Endothelial cell of umbilical vein (primary cell): ENCODE measurements around the gene DVL1. TPM values are rescaled to one million over a fixed set of nuclear protein-coding genes. Genes with fewer than 3 reads are reported as not detected.
A peak's percentile ranks its signal among the peaks of the same experiment; 100 is the strongest.

Experiments
- BruUV-seq: library from RNA; stranded (reverse); fragments of 400-500 nt; replicated peaks from 2 replicates; lab custom pipeline; 2021; lab: Mats Ljungman, UMichigan
- CTCF ChIA-PET: fragments of 300-600, 350-600 bp; sonication (Branson Sonifier 250); formaldehyde crosslinking; loops from one replicate; lab custom pipeline; 2021; ENCODE audit warnings: antibody characterized with exemption, inconsistent platforms; lab: Charles Lee
- POLR2A ChIA-PET: fragments of 300-600, 350-600 bp; sonication (Branson Sonifier 250); formaldehyde crosslinking; loops from one replicate; lab custom pipeline; 2021; ENCODE audit warnings: antibody characterized with exemption, inconsistent platforms; lab: Charles Lee
- DNase-seq: peaks from one replicate; pipeline ENCODE4 v3.0.0-alpha.2; 2011; ENCODE audit warnings: low read depth, low spot score
- FAIRE-seq: peaks from 2 replicates; lab custom pipeline; 2011; peaks lifted over from hg19 to GRCh38; lab: Jason Lieb, UNC
- H2AFZ ChIP-seq: 2 replicates; pipeline ENCODE4 v1.6.0; 2012; ENCODE audit warnings: low read depth, low read length, control low read depth, inconsistent platforms
- H3K27ac ChIP-seq: 2 replicates; pipeline ENCODE4 v1.5.1; 2011; ENCODE audit warnings: low read depth, mild to moderate bottlenecking, control low read depth, low read length, moderate library complexity; ENCODE audit not compliant: insufficient read depth
- H3K27me3 ChIP-seq, 2 experiments: 2 replicates each; pipeline versions ENCODE4 v1.6.0 to v1.6.1; 2011; ENCODE audit warnings: low read length in 2 of 2, mixed read lengths in 1 of 2; ENCODE audit not compliant: control insufficient read depth in 2 of 2, insufficient read depth in 2 of 2
- H3K36me3 ChIP-seq, 2 experiments: 2 replicates in 1 of 2; 3 replicates in 1 of 2; pipeline ENCODE4 v1.5.1; 2011; ENCODE audit warnings: low read length in 2 of 2, mild to moderate bottlenecking in 1 of 2, moderate library complexity in 1 of 2; ENCODE audit not compliant: control insufficient read depth in 2 of 2, insufficient read depth in 2 of 2; ENCODE audit errors: extremely low read depth in 1 of 2
- H3K4me1 ChIP-seq: 3 replicates; pipeline ENCODE4 v1.5.1; 2011; ENCODE audit warnings: mild to moderate bottlenecking, low read length; ENCODE audit not compliant: control insufficient read depth, insufficient read depth; ENCODE audit errors: extremely low read depth
- H3K4me2 ChIP-seq: 2 replicates; pipeline ENCODE4 v1.6.1; 2011; ENCODE audit warnings: low read length, control low read depth, mixed read lengths; ENCODE audit not compliant: insufficient read depth
- H3K4me3 ChIP-seq, 3 experiments: fragments of 200-600 bp in 1 of 3; sonication (generic), shearing (Covaris generic) in 1 of 3; replicated peaks in 1 of 3; 2 replicates each; pipeline ENCODE4 v1.5.1; 2011 to 2016; ENCODE audit warnings: control low read depth in 3 of 3, low read length in 3 of 3, mild to moderate bottlenecking in 2 of 3, inconsistent platforms in 1 of 3, low read depth in 1 of 3, moderate library complexity in 1 of 3; ENCODE audit not compliant: insufficient read depth in 1 of 3
- H3K79me2 ChIP-seq: 2 replicates; pipeline ENCODE4 v1.6.0; 2012; ENCODE audit warnings: low read length, inconsistent platforms; ENCODE audit not compliant: control insufficient read depth, insufficient read depth
- H3K9ac ChIP-seq: replicated peaks from 2 replicates; pipeline ENCODE3; 2011; ENCODE audit warnings: low read length, control low read depth; ENCODE audit not compliant: insufficient read depth; ENCODE audit errors: extremely low read depth
- H3K9me1 ChIP-seq: replicated peaks from 3 replicates; pipeline ENCODE4 v1.6.0; 2011; ENCODE audit warnings: mild to moderate bottlenecking, low read length; ENCODE audit not compliant: control insufficient read depth, insufficient read depth; ENCODE audit errors: extremely low read depth
- H3K9me3 ChIP-seq: replicated peaks from 2 replicates; pipeline ENCODE4 v1.5.1; 2012; ENCODE audit warnings: low read length, inconsistent platforms; ENCODE audit not compliant: control insufficient read depth, insufficient read depth
- H4K20me1 ChIP-seq: replicated peaks from 2 replicates; pipeline ENCODE3; 2011; ENCODE audit warnings: mild to moderate bottlenecking, low read length; ENCODE audit not compliant: control insufficient read depth, insufficient read depth; ENCODE audit errors: extremely low read depth
- FOS ChIP-seq: IDR thresholded peaks from 2 replicates; pipeline ENCODE4 v1.6.1; 2011; ENCODE audit warnings: mild to moderate bottlenecking, low read length, moderate library complexity, borderline replicate concordance; ENCODE audit not compliant: insufficient read depth
- JUN ChIP-seq: IDR thresholded peaks from 2 replicates; pipeline ENCODE4 v1.6.1; 2011; ENCODE audit warnings: borderline replicate concordance, low read depth; ENCODE audit not compliant: insufficient read length, insufficient read depth
- MYC ChIP-seq: IDR thresholded peaks from one replicate; pipeline ENCODE4 v1.6.1; 2011; ENCODE audit warnings: mild to moderate bottlenecking, low read depth, low read length
- POLR2A ChIP-seq: IDR thresholded peaks from 2 replicates; pipeline ENCODE4 v1.6.1; 2012; ENCODE audit warnings: low read depth, mild to moderate bottlenecking, control low read depth, low read length
- POLR2AphosphoS5 ChIP-seq: IDR thresholded peaks from 2 replicates; pipeline ENCODE4 v1.6.1; 2012; ENCODE audit warnings: low read depth, mild to moderate bottlenecking, control low read depth, low read length, moderate library complexity; ENCODE audit not compliant: insufficient read depth
- dilution Hi-C: fragments of 300-500 bp; cut with MboI; formaldehyde crosslinking; loops from one replicate; pipeline ENCODE4 v1.15.0; 2019; ENCODE audit warnings: low sequenced_read_pairs; ENCODE audit not compliant: extremely low pct_ligation_motif_present
- intact Hi-C: fragments of 100-400 bp; cut with micrococcal nuclease; formaldehyde crosslinking; loops from one replicate; pipeline ENCODE4 v1.10.0; 2022
- polyA plus RNA-seq, 4 experiments: library from polyadenylated mRNA; depleted of rRNA in 3 of 4; stranded (reverse) in 3 of 4; unstranded in 1 of 4; fragments of >200 nt; gene quantifications; 2 replicates each; pipeline versions ENCODE4 v1.2.1 to v1.2.3, GENCODE V29; 2011 to 2012; ENCODE audit warnings: missing spikeins in 1 of 4
- total RNA-seq: library from RNA; stranded (reverse); gene quantifications from 2 replicates; pipeline ENCODE4 v1.2.3, GENCODE V29; 2021
- TF ChIP-seq, protein P1 (sequence below), 2 donors: IDR thresholded peaks; 1 replicate in 1 of 2; 2 replicates in 1 of 2; pipeline ENCODE4 v1.5.1; 2011; ENCODE audit warnings: low read length in 2 of 2, mild to moderate bottlenecking in 2 of 2, moderate library complexity in 2 of 2, control low read depth in 1 of 2, inconsistent platforms in 1 of 2, low read depth in 1 of 2; ENCODE audit not compliant: insufficient read depth in 1 of 2; ENCODE audit errors: extremely low read depth in 1 of 2
- TF ChIP-seq, protein P2 (sequence below): IDR thresholded peaks from 2 replicates; pipeline ENCODE4 v1.6.1; 2011; ENCODE audit not compliant: insufficient read depth, insufficient read length

The DVL1 gene
- total and polyA plus RNA-seq, 2 donors (not counting 3 experiments of a cell fraction or from before 2014, with no cell fraction given): 26.8 to 36.5 TPM

DNA sequence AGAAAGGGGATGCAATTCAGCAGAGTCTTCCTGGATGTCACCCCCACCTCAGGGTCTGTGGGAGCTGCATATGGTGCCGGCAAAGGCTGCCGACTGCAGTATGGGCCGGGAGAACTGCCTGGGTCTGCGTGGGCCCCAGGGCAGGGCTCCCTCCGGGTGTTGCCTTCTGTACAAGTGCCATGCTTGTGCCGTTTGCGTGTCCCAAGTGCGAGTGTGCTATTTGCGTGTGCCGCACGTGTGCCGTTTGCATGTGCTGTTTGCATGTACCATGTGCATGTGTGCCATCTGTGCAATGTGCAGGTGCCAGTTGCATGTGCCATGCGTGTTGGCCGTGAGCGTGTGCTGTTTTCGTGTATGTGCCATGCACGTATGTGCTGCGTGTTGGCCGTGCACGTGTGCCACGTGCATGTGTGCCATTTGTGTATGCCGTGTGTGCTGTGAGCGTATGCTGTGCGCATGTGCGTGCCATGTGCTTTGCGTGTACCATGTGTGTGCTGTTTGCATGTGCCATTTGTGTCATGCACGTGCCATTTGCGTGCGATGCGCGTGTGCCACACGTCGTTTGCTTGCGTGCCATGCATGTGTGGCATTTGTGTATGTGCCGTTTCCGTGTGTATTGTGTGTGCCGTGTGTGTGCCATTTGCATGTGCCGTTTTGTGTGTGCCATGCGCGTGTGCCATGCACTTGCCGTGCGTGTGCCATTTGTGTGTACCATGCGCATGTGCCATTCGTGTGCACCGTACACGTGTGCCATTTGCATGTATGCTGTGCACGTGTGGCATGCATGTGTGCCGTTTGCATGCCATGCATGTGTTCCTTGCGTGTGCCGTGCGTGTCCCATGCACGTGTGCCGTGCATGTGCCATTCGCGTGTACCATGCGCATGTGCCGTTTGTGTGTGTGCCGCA, 19.7 kb downstream of the DVL1 start:
- Histone ChIP-seq H3K4me2 (no peak overlapping the region), H4K20me1 (no peaks in the 10 kb centered on the region), H3K79me2 (peaks cover 11% of the 10 kb centered on the region), H3K9me3 (no peaks in the 10 kb centered on the region), H3K27ac (no peak overlapping the region), H3K9me1 (no peaks in the 10 kb centered on the region), H3K4me1 (peaks cover 11% of the 10 kb centered on the region), H3K9ac (no peak overlapping the region), H3K27me3 (no peaks in the 10 kb centered on the region), H2AFZ (no peak overlapping the region), H3K36me3 (peaks cover 0 to 15% of the 10 kb centered on the region in 2 experiments), H3K4me3 (no peak overlapping the region)
- ChIA-PET POLR2A (no interaction called here), CTCF (no interaction called here)
- no peak for TF ChIP-seq MYC
- no peak for TF ChIP-seq JUN
- peak; percentile 23 for TF ChIP-seq POLR2A
- no peak for TF ChIP-seq POLR2AphosphoS5
- TF ChIP-seq, protein P1, sequence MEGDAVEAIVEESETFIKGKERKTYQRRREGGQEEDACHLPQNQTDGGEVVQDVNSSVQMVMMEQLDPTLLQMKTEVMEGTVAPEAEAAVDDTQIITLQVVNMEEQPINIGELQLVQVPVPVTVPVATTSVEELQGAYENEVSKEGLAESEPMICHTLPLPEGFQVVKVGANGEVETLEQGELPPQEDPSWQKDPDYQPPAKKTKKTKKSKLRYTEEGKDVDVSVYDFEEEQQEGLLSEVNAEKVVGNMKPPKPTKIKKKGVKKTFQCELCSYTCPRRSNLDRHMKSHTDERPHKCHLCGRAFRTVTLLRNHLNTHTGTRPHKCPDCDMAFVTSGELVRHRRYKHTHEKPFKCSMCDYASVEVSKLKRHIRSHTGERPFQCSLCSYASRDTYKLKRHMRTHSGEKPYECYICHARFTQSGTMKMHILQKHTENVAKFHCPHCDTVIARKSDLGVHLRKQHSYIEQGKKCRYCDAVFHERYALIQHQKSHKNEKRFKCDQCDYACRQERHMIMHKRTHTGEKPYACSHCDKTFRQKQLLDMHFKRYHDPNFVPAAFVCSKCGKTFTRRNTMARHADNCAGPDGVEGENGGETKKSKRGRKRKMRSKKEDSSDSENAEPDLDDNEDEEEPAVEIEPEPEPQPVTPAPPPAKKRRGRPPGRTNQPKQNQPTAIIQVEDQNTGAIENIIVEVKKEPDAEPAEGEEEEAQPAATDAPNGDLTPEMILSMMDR (IDR thresholded peaks at IDR 0.05; ENCODE audit: extremely low read depth in 1 of 2, insufficient read depth in 1 of 2, low read depth in 1 of 2, low read length in 2 of 2): no peak
- TF ChIP-seq, protein P2, sequence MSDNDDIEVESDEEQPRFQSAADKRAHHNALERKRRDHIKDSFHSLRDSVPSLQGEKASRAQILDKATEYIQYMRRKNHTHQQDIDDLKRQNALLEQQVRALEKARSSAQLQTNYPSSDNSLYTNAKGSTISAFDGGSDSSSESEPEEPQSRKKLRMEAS: peak; percentile 21
- TF ChIP-seq FOS: no peak
- no TSS peak for BruUV-seq
- dilution Hi-C loops: no loop called here
- intact Hi-C loops: no loop called here
- DNase-seq (no peak), FAIRE-seq (no peak)
